GF-D8 (cell line): ENCODE measurements around the gene FAM184B.
"Not testable (repeated sequence)": the region's sequence is repeated elsewhere in the genome, so short reads cannot be mapped to it uniquely, and the experiment has no call there.

Experiments used
- DNase-seq: peaks from one replicate; lab custom pipeline; 2025; lab: John Stamatoyannopoulos, UW

The FAM184B gene

DNA sequence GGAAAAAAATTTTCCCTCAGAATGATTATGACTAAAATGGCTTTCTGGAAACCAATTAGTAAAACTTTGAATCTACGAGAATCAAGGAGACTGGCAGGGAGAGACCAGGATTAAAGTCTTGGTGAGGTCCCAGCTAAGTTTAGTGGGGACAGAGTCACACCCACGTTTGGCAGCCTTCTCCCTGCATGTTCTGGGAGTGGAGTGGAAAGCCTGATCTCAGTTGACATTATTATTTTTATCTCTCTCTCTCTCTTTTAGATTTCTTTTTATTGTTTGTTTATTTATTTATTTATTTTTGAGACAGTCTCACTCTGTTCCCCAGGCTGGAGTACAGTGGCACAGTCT, 99.2 kb downstream of the FAM184B start:
- no peak for DNase-seq

DNA sequence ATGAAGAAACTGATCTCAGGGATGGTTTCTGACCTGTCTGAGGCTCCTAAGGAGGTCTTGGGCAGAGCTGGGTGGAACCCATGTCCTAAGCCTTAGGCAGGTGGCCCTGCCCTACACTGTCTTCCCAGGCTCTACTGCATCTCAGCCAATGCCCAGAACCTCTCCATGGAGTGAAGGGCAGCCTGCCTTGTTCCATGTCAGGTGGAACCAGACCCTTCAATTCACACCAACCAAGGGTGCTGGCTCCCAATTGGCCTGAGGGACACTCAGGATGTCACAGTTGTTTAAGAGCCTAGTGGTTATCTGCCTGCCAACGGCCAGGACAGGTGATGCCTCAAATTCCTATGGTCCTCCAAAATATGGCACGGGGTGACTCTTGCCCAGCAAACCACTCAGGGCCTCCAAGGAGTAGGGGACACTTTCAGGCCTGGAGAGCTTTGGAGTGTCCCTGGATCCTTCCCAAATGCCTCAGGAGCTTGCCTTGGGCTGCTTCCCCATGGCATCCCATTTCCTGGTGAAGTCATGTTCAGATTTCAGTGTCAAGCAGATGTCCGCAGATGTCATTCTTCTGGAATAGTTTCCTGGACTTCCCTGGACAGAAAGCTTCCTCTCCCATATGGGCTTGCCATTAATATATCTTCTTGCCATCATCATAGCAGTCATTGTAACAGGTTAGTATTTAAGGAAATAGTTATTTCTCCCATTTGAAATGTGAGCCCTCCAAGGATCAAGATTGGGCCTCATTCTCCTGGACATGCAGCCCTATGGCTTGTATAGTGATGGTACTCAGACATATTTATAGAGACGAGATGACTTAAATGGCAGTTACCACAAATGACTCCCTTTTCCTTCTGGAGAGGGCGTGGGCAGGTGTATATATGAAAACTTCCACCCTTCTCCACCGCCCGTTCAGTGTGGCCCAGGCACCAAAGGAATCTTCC, 99.9 kb downstream of the FAM184B start:
- no peak for DNase-seq

DNA sequence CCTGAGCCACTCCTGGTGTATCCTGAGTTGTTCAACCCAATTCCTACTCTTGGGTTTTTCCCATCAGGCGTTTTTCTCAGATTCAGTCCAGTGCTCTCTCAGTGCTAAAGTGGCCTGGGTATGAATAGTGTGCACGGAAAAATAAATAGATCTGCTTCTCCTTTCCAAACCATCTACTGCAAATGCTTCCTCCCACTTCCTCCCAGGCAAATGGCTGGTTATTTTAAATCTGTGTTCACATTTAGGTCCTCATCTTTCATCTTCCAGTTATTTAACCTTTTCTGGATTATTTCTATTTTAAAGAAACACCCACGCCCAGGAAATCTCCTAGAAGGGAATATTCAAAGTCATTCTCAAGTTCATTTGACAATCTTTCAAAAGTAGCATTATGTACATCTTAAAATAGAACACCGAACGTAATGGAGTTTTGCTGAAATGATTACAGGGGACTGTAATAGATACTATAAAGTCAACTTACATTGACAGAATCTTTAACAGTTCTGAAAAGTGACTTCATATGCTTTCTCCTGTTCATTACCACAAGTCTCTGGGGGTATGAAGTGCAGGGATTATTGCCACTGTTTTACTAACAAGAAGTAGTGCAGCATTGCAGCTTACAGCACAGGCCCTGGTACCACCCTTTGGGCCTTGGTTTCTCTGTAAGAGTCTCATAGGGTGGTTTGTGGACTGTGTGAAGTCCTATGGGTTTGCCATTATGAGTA, 100.7 kb downstream of the FAM184B start:
- DNase-seq = no peak

DNA sequence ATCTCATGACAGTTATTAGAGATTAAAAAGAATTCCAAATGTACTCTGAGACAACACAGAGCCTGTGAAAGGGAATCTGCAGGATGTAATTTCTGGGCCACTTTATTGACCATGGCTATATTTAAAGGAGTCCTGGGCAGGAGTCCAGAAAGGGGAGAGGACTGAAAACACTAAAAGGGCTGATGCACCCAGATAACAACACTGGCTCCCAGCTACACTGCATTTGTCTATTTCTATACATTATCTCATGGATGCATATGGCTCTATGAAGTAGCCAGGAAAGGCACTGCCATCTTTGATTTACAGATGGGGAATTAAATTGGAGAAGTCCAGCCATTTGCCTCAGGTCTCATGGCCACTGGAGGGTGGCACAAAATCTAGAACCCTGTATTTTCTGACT, 111.0 kb downstream of the FAM184B start:
- DNase-seq = no peak

DNA sequence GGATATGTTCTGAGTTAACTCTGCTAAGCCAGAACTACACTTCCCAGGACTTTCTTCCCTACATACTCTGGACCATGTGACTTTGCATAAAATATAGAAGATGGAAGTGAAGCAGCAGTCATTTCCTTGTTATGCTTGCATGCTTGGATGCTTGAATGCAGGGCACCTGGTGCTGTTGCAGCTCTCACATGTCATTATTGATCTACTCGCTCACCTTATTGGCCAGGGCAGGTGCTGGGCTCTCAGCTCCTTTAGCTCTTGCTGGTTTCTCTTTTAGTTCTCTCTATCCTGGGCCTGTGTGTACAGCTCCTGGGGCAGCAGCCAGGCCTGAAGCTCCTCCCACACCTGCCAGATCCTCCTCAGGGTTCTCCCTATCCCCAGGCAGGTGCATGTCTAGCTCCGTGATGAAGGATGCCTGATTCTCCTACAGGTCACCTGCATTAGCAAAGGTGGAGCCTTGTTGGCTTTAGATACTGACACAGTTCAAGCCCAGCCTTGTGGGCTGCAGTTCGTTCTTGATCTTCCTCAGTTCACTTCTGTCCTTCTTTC, 113.7 kb downstream of the FAM184B start:
- no peak for DNase-seq

DNA sequence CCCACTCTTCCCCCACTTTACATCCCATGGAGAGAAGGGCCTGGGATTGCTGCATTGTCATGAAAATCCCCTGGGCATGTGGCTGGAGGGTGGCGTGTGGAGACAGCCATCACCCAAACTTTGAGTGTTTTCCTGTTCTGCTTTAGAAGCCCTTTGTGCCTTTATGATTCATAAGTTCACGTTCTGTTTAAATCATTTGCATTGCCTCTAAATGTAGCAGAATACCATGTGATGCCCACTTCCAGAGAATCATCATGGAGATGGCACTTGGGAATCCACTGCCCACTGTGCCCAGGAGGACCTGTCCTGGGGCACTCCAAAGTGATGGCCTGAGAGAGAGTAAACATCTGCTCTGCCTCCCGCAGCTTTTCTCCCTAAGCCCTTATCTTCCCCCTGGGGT, 114.2 kb downstream of the FAM184B start:
- DNase-seq = no peak

DNA sequence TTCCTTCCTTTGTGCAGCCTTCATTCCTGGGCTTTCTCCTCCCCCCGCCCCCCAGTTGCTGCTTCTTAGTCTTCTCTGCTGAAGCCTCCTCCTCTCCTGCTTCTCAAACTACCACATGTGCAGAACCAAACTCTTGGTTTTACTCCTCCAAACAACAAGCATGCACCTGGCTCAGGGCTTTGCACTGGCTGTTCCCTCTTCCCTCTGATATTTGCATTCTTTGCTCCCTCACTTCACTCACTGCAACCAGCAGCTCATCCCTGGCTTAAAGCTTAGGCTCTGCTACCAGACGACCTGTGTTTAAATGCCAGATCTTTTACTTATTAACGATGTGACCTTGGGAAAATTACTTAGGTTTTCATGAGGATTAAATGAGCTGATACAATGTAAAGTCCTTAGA, 115.6 kb downstream of the FAM184B start:
- no peak for DNase-seq

DNA sequence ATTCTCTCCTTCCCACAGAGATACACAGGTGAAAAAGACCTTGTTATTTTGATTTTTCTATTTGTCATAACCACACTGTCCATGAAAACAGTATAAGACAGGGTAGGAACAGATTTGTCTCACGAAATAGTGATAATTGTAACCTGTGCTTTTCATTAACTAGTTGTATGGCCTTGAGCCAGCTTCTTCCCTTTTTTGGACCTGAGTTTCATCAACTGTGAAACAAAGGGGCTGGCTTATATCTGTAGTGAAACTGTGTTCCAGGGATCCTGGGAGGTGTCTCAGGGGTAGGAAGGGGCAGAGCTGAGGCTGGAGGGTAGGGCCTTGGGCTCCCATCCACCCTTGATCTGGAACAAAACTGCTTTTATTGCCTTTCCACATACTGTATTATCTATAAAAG, 116.1 kb downstream of the FAM184B start:
- DNase-seq = no peak

DNA sequence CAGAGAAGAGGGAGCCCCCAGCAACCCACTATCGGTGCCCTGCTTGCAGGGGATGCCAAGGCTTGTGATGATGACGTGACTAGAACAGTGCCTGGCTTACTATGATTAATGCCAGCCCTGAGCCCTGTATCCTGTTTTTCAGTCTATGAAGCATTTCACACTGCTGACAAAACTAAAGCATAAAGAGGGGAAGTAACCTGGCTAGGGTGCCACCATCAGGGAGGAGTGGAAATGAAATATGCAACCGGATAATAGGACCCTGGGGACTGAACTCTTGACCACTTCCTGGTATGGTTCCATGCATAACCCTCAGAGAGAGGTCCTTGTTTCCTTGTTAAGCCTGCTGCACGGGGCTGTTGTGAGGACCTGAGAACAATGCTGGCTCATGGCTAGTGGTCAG, 116.7 kb downstream of the FAM184B start:
- peak; percentile 94 for DNase-seq

DNA sequence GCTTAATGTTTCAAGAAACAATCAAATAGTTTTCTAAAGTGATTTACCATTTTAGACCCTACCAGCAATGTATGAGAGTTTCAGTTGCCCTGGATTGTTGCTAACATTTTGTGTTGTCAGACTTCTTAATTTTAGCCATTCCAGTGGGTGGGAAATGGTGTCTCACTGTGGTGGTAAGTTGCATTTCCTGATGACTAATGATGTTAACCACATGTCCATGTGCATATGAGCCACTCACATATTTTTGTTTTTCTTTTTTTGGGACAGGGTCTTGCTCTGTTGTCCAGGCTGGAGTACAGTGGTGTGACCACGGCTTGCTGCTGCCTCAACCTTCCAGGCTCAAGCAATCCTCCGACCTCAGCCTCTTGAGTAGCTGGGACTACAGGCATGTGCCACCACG, 118.7 kb downstream of the FAM184B start:
- no peak for DNase-seq

DNA sequence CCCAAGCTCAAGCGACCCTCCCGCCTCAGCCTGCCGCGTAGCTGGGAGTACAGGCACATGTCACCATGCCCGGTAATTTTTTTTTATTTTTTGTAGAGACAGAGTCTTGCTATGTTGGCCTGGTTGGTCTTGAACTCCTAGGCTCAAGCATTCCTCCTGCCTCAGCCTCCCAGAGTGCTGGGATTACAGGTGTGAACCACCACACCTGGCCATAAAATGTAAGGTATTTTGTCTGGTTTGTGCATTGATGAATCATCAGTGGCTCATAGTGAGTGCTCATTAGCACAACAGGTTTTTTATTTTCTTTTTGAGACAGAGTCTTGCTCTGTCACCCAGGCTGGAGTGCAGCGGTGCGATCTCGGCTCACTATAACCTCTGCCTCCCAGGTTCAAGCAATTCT, 122.2 kb downstream of the FAM184B start:
- not testable (repeated sequence) for DNase-seq

DNA sequence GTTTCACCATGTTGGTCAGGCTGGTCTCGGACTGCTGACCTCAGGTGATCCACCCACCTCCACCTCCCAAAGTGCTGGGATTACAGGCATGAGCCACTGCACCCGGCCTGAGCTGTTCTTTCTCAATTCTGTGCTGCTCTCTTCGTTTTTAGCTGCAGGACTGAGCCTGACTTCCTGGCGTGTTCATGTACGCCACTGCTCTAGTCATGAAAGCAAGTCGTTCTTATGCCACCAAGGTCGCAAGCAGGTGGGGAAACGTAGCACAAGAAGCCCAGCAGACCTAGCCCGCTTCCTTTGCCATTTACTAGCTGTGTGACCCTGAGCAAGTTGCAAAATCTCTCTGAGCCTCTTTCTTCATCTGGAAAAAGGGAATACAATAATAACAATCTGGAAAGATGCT, 123.6 kb downstream of the FAM184B start:
- DNase-seq = no peak

DNA sequence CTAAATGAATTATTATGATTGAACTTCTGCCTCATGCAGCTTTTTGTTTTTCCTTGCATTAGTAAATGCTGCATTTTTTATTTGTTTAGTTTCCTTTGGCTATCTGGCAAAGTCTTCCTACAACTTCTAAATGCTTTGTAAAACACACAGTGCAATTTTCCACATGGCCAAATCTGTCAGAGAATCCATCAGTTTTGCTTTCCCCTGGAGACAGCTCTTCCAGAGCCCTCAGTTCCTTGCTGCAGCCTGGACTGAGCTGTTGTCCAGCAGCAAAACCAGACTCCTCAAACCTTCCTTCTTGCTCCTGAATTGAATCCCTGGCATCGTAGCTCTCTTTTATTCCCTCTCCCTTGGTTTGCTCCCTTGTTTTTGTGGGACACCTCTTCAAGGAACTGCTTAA, 124.3 kb downstream of the FAM184B start:
- no peak for DNase-seq

DNA sequence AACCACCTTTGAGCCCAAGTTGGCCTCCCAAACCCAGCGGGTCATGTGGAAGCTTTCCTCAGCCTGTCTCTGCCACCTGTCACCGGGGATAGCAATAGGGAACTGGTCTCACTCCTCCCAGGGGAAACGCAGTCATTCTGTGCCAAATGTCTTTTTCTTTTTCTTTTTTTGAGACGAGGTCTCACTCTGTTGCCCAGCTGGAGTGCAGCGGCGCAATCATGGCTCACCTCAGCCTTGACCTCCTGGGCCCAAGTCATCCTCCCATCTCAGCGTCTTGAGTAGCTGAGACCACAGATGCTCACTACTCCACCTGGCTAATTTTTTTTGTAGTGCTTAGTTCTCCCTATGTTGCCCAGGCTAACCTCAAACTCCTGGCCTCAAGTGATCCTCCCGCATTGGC, 126.7 kb downstream of the FAM184B start:
- no peak for DNase-seq

DNA sequence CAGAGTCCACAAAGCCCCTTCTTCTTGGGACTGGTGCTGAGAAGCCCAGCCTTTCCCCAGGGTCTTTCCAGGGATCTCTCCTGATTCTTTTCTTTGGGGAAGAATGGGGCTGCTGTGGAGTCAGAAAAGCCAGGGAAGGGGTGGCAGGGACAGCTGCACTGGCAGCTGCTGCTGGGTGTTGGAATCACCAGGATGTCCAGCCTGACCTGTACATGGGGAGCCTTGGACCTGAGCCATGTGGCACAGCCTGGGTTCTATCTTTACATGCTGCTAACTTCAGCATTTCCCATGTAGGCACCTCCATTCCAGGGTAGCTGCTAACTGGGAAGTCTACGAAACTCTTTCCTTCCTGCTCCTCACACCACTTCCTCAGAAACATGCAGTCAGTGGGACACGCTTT, 131.0 kb downstream of the FAM184B start:
- DNase-seq = no peak

DNA sequence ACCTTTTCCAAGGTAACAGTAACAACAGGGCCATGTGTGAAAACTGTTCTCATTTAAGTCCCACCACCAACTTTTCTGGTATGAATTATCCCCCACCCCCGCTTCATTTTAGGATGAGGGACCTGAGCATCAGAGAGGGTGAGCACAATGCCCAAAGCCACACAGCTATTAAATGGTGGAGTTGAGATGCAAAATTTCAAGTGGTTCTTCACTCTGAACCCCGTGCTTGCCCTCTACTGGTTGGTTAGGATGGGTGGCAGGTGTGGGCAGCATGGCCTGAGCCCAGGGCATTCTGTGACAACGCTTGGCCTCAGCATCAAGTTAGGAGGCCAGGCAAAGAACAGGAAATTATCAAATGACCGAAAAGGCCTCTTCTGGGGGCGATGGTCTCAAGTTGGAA, 133.5 kb downstream of the FAM184B start:
- no peak for DNase-seq

DNA sequence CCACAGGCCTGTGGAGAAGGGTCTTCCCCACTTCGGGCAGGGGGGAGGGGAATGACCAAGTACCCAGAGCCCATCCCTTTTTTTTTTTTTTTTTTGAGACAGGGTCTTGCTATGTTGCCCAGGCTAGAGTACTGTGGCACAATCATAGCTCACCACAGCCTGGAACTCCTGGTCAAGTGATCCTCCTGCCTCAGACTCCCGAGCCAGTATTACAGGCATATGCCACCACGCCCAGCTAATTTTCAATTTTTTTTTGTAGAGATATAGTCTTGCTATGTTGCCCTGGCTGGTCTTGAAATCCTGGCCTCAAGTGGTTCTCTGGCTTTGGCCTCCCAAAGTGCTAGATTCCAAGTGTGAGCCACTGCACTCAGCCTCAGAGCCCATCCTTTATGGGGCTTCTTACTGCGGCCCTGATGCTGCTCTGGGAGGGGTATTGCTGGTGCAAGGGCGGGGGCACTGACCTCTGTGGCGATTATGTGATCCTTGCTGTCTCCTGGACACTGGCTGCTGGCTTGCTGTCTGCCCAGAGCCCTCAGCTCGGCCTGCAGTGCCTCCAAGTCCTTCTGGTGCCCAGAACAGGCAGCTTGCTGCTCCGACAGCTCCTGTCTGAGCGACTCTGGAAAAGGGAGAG, 134.1 kb downstream of the FAM184B start:
- no peak for DNase-seq

DNA sequence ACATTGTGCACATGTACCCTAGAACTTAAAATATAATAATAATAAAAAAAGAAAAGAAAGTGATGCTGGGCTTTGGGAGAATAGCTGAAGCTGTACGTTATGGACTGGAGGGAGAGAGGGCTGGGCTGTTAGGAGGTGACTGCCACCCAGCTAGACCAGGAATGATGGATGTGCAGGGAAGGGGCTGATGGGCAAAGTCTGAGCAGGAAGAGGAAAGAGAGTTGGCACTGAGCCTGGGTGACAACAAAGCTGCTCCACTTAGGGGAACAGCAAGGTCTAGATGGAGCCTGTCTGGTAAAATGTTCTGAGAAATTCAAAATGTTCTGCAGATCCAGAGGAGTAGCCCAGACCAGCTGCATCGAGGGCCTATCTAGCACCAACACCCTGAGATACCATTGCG, 134.7 kb downstream of the FAM184B start:
- no peak for DNase-seq

DNA sequence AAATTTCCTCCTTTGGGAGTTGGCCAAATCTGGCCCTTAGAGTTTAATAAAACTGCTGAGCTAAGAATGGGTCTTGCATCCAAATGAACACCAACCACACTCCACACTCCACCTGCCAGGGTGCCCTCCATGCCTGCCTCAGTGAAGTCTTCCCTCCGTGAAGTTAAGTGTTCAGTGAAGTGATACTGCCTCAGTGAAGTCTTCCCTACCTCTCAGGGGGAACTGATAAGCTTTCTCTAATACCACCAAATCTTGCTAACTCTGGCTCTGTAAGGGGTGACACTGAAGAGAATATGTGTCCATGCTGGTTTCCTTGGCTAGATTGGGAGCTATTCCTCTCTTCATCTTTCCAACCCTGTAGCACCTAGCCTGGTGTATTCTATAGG, 139.0 kb downstream of the FAM184B start:
- no peak for DNase-seq

DNA sequence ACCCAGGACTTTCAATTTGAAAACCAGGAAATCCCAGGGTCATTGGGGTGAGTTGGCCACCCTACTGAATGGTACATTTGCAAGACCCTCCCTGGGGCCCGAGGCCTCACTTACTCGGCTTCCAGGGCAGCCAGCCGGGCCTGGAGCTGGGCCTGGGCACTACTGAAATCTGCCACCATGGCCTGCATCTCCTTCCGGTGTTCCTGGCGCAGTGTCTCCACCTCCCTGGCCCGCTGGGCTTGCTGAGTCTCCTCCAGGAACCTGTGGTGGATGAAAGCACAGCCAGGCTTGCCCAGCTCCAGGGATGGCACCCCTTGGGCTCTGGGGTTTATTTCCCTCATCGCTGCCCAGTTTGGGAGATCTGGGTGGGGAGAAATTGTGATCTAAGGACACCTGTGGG, 142.3 kb downstream of the FAM184B start:
- DNase-seq = no peak

DNA sequence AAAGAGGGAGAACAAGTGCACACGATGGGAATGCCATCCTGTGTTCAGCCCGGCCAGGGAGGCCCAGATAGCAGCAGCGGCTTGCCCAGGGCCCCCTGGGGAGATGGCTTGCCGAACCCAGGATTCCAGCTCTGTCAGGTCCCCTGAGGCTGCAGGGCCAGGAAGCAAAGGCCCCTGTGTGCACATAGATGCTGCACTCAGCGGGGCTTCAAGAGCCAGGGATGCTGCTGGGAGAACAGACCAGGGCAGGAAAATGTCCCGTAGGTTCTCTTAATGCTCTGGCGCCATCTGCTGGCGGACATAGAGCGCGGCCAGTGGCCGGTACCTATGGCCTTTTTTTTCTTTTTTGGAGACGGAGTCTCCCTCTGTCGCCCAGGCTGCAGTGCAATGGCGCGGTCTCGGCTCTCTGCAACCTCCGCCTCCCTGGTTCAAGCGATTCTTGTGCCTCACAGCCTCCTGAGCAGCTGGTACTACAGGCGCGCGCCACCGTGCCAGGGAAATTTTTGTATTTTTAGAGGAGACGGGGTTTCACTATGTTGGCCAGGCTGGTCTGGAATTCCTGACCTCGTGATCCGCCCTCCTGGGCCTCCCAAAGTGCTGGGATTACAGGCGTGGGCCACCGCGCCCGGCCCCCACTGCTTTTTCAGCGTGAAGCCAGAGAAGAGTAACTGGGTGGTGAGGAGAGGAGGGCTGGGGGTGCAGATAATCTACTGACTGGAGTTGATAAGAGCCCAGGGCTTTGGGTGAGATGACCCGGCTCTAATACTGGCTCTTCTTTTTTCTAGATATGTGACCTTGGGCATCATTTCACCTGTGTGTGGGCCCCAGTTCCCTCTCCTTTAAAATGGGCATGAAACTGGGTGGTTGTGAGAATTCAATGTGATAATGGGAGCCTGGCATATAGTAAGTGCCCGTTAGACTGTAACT, 144.5 kb downstream of the FAM184B start:
- DNase-seq = peak; percentile 25

DNA sequence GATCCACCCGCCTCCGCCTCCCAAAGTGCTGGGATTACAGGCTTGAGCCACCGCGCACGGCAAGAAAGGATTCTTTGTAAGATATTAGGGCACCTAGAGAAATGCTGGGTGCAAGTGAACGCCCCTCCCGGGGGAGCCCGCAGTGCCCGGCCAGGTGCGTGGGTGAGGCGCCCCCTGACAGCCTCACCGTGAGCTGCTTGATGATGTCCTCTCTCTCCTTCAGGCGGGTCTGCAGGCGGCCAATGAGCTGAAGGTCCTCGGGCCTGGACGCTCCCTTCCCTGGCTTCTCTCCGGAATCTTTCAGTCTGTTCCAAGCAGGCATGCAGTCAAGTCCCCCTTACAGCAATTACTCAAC, 145.1 kb downstream of the FAM184B start:
- DNase-seq = no peak
